GM21529 (cell line): ENCODE data around the gene S100A2.
"Not testable (repeated sequence)": the region's sequence is repeated elsewhere in the genome, so short reads cannot be mapped to it uniquely, and the experiment has no call there.

Experiments
- ATAC-seq: cut with Tn5 transposase; IDR thresholded peaks from one replicate; pipeline ENCODE4 v1.9.1; 2021; ENCODE audit not compliant: unreplicated experiment

The S100A2 gene

DNA sequence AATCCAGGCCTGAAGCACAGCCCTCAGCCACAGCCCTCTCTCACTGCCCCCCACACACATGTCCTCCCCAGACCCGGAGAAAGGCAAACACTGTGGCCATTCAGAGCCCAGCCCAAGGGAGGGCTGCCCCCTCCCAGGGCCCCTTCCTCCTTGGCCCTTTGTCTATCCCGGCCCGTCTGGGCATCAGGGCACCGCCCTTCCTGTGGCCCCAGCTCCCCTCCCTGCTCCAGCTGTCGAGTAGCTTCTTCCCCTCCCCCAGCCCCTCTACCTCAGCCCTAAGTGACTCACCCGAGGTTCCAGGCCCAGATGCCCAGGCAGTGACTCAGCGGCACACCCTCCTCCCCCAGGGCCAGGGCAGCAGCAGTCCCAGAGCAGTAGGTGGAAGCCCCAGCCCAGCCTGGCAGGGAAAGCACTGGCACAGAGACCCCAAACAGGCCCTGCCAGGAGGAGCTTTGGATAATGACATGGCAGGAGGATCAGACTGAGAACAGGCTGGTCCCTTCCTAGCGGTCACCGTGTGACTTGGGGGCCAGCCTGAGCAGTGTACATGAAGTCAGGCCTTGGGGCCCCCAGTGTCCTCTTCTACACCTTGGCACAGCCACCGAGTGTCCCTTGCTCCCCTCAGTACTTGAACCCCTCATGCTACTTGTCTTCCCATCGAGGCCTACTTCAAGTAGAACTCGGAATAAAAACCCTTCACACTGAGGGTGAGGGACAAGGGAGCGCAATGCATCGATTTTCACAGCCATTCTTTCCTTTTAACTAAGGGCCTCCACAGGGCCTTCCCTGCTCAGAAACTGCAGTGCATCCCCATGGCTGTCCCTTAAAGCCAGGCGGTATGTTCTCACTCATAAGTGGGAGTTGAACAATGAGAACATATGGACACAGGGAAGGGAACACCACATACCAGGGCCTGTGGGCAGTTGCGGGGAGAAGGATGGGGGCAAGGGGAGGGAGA is 1.0 kb upstream of the S100A2 start:
- ATAC-seq, result peak; percentile 49

DNA sequence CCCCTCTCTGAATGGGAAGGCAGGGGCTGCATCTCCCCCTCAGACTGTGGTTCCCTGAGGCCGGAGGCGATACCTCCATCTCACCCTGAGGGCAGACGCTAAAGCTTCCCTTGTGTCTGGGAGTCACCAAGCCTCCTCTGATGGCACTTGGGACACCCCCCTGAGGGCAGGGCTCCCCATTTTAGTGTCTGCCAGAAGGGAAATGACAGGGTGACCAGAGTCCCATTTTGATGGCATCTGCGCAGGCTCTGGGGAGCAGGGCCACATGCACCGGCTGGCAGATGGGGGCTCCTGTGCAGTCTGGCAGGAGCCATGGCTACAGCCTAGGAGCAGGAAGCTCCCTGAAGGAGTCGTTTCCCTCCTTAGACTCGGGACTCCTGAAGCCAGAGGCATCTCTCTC is 1.7 kb downstream of the S100A2 start:
- no peak for ATAC-seq

- ATAC-seq, result no peak
Observed at GRCh38 chr1:153563483-153563901, 2.2 kb downstream of the S100A2 start.

DNA sequence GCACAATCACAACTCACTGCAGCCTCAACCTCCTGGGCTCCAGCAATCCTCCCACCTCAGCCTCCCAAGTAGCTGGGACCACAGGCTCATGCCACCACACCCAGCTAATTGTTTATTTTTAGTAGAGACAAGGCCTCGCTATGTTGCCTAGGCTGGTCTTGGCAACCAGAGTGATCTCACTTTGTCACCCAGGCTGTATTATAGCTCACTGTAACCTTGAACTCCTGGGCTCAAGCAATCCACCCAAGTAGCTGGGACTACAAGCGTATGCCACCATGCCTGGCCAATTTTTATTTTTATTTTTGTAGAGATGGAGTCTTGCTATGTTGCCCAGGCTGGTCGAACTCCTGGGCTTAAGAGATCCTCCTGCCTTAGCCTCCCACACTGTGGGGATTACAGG is 3.6 kb downstream of the S100A2 start:
- ATAC-seq, result not testable (repeated sequence)

GRCh38 chr1:153561466-153561985 is 4.1 kb downstream of the S100A2 start:
- no peak for ATAC-seq

DNA sequence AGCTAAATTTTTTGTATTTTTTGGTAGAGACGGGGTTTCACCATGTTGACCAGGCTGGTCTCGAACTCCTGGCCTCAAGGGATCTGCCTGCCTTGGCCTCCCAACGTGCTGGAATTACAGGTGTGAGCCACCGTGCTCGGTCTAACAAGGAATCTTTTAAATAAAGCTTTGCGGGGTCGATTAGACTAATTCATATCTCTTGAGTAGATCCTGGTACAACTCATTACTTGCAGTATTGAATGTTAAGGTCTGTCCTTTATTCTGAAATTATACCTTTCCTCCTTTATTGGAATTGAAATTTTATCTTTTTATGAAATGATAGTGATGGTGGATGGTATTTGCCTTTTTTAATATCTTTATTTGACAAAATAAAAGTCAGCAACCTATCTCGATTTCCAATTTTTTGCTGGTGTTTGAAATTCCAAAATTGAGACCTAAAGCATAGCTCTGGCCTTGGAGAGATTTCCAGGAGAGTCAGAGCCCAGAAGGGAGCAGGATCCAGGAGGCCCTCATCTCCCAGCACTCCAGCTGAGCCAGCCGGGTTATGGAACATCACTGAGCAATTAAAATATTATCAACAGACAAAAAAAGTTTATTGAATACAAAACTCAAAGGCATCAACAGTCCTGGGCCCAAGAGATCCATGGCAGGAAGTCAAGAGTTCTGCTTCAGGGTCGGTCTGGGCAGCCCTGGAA is 4.7 kb downstream of the S100A2 start:
- ATAC-seq, result no peak

- ATAC-seq, result no peak
Observed at GRCh38 chr1:153560241-153560640, 5.4 kb downstream of the S100A2 start.

- ATAC-seq, result no peak
Observed at GRCh38 chr1:153557877-153558276, 7.8 kb downstream of the S100A2 start.

DNA sequence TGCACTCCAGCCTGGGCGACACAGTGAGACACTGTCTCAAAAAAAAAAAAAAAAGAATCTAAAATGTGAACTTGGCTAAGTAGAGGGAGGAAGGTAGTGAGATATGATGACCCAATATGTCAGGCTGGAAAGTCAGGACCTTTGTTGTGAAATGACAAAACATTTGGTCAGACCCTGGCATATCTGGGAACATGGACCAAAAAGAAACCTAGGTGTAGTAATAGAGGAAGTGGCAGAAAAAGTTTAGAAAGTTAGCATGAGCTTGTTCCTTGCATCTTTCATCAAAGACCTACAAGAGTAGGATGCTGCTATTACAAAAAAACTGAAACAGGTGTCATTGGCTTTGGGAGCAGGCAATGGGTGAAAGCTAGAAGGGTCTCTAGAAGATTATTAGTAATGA is 9.3 kb downstream of the S100A2 start:
- ATAC-seq, result no peak

GRCh38 chr1:153553830-153554541 is 11.7 kb downstream of the S100A2 start:
- ATAC-seq, result no peak

DNA sequence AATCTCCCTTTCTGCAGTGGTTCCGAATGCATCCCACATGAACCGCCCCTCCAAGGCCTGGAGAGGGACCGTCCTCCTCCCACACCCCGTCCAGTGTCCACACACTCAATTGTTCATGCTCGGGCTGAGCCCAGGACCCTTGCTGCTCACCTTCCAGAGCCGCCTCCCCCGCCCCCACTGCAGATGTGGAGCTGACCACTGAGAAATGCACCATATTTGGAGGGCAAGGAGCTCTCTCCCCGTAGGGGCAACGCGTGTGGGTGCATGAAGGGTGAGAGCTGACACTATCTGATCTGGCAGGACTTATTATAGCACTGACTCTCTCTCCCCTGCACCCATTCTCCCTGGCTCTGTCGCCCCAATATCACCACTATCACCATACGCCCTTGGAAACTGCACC is 12.5 kb downstream of the S100A2 start:
- no peak for ATAC-seq

DNA sequence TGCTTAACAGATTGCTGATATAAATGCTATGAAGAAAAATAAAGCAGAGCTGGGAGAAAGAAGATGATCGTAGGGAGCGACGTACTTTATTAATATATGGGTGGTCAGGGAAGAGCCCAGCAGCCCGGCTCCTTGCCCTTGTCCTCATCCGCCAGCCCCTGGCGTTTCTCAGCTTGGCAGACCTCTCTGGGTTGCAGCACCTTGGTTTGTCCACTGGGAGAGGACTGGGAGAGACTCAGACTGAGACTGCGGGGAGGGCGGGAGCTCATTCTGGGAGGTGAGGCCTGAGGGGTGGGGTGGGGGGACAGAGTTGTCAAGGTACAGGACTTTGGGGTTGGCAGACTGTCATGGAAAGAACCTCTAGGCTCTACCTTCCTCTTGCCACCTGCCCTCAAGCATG is 13.3 kb downstream of the S100A2 start:
- no peak for ATAC-seq

DNA sequence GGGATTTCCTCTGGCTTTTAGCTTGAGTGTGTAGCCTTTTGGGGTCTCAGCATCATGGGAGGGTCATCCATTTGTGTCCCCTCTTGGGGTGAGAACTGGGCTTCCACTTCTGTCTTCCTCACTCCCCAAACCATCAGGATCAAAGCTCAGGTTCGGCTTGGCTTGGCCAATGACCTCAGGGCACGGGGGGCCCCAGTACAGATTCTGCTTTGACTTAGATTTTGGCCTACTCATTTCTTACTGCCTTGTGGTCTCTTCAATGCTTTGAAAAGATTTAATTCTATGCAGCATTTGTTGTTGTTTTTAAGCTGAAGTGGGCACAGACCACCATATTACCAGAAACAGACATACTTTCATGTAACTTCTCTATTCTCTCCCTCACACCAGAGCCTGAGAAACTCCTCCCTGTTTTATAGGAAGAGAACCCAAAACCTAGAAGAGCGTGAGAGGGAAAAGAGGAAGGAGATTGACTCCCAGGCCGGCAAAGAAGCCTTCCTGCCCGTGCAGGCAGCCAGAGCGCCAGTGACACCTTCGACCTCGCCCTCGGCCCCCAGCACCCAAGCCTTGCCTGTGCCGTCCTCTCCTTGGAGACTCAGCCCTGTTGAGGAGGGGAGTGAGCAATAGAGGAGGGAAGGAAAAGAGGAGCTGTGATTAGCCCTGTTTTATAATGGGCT is 14.7 kb downstream of the S100A2 start:
- ATAC-seq, result no peak

DNA sequence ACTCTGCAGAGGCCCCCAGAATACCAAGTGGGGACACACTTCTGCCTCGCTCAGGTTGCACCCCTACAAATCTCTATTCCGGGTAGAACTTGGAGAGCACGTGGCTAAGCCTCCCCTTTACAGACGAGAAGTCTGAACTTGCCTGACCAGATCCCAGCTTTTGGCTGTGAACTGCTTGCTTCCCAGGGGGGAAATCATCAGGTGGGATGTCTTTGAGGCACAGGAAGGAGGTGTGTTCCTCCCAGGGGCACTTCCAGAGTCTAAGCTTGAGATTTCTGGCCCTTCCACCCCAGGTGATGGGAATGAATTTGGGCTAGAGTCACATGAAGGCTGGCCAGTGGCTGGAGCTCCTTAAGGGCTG is 15.3 kb downstream of the S100A2 start:
- no peak for ATAC-seq

GRCh38 chr1:153549741-153550397 is 15.8 kb downstream of the S100A2 start:
- ATAC-seq, result no peak

DNA sequence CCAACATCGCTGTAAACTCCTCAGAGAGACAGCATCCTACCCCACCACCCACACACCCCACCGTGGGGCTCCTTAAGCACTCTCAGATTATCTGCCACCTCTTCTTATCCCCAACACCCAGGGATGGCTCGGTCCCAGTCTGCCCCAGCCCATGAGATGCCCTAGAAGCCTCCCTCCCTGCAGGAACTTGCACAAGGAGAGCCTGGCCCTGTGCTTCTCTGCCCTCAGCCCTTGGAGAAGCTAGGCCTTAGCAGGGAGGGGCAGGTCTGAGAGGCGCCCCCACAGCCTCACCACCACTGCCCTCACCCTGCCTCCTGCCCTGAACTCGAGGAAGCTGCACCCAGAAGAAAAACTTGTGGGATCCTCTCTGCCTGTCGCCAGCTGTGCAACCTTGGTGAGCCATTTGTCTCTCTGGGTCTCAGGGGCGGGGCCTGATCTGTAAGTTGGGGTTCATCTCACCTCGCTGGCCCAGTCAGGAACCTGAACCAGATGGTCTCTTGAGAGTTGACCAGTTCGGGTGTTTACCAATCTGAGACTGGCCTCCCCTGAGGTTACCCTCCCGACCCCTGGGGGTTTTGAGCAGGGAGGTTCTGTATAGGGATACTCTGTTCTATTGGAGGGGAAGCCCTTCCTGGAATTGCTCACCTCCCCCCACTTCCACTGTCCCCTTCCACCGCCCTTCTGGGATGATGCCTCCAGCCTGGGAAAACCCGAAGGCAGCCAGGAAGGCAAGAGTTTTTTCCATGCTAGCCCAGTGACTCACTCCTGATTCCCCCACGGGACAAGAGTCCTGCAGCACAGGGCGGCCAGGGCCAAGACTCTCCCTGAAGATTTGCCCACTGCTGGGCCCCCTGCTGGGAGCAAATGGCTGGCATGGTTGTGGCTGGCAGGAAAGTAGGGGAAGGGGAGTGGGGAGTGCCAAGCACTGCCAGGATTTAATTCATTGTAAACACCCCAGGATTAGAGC is 16.6 kb downstream of the S100A2 start, which contains the start of gene S100A3:
TSS of gene S100A3 (minus strand) at position 537 of the 967 bp plus-strand sequence. CDS start 773 bp downstream, outside the sequence.
- no peak for ATAC-seq

- ATAC-seq, result no peak
Observed at GRCh38 chr1:153547560-153548551, 17.8 kb downstream of the S100A2 start.
